Neural cell (in vitro differentiated cells): ENCODE data around the gene HIVEP1. TPM values are rescaled to one million over a fixed set of nuclear protein-coding genes. Genes with fewer than 3 reads are reported as not detected.
"Not testable (repeated sequence)": the region's sequence is repeated elsewhere in the genome, so short reads cannot be mapped to it uniquely, and the experiment has no call there.

Experiments
- H2AFZ ChIP-seq: fragments of 200-600, 300-800 bp; sonication (generic), shearing (Covaris generic); 2 replicates; pipeline ENCODE4 v1.6.0; 2014; ENCODE audit warnings: low read depth, mild to moderate bottlenecking, antibody characterized with exemption, low read length, moderate library complexity
- H3F3A ChIP-seq: fragments of 200-600 bp; shearing (Covaris generic); 2 replicates; pipeline ENCODE4 v1.6.1; 2016; ENCODE audit warnings: mild to moderate bottlenecking, moderate library complexity, mixed read lengths, antibody characterized with exemption, low read length; ENCODE audit not compliant: insufficient read depth, poor library complexity, severe bottlenecking
- H3K27ac ChIP-seq: fragments of 200-600, 300-800 bp; sonication (generic), shearing (Covaris generic); 2 replicates; pipeline ENCODE4 v1.5.1; 2014; ENCODE audit warnings: mild to moderate bottlenecking, low read length, moderate library complexity
- H3K27me3 ChIP-seq: fragments of 300-800, 200-600 bp; sonication (generic), shearing (Covaris generic); 2 replicates; pipeline ENCODE4 v1.6.0; 2014; ENCODE audit warnings: mild to moderate bottlenecking, low read depth, low read length, moderate library complexity; ENCODE audit not compliant: insufficient read depth
- H3K36me3 ChIP-seq: fragments of 300-800, 200-600 bp; sonication (generic), shearing (Covaris generic); 2 replicates; pipeline ENCODE4 v1.5.1; 2014; ENCODE audit warnings: mild to moderate bottlenecking, antibody characterized with exemption, low read length, moderate library complexity; ENCODE audit not compliant: insufficient read depth
- H3K4me2 ChIP-seq: fragments of 300-800, 200-600 bp; sonication (generic), shearing (Covaris generic); 2 replicates; pipeline ENCODE4 v1.6.0; 2014; ENCODE audit warnings: mild to moderate bottlenecking, low read length
- H3K4me3 ChIP-seq: fragments of 300-800, 200-600 bp; sonication (generic), shearing (Covaris generic); 2 replicates; pipeline ENCODE4 v1.5.1; 2014; ENCODE audit warnings: mild to moderate bottlenecking, low read length, moderate library complexity
- H3K79me2 ChIP-seq: fragments of 200-600 bp; shearing (Covaris generic); replicated peaks from 2 replicates; pipeline ENCODE4 v1.6.0; 2014; ENCODE audit warnings: mild to moderate bottlenecking, low read length, moderate library complexity; ENCODE audit not compliant: insufficient read depth
- H3K9ac ChIP-seq: fragments of 300-800, 200-600 bp; sonication (generic), shearing (Covaris generic); 2 replicates; pipeline ENCODE4 v1.6.1; 2016; ENCODE audit warnings: mild to moderate bottlenecking, low read length, mixed read lengths
- H3K9me2 ChIP-seq: fragments of 200-600 bp; shearing (Covaris generic); 2 replicates; pipeline ENCODE4 v1.6.1; 2016; ENCODE audit warnings: mild to moderate bottlenecking, low read length, mixed read lengths; ENCODE audit not compliant: insufficient read depth
- H3K9me3 ChIP-seq: fragments of 200-600, 300-800 bp; sonication (generic), shearing (Covaris generic); 2 replicates; pipeline ENCODE4 v1.6.1; 2016; ENCODE audit warnings: mild to moderate bottlenecking, mixed run types, low read length, moderate library complexity, mixed read lengths
- H4K20me1 ChIP-seq: fragments of 200-600 bp; shearing (Covaris generic); 2 replicates; pipeline ENCODE4 v1.6.1; 2016; ENCODE audit warnings: mild to moderate bottlenecking, mixed run types; ENCODE audit not compliant: insufficient read depth
- CTCF ChIP-seq: fragments of 450-650 bp; IDR thresholded peaks from 2 replicates; pipeline ENCODE4 v1.5.1; 2014; ENCODE audit warnings: antibody characterized with exemption, mild to moderate bottlenecking, moderate library complexity; ENCODE audit not compliant: poor library complexity, severe bottlenecking
- EP300 ChIP-seq: fragments of 450-650 bp; conservative IDR thresholded peaks from 2 replicates; pipeline ENCODE4 v1.6.1; 2014; ENCODE audit warnings: antibody characterized with exemption, mild to moderate bottlenecking, moderate library complexity; ENCODE audit not compliant: poor library complexity, severe bottlenecking
- EZH2 ChIP-seq: fragments of 200-600, 300-800 bp; shearing (Covaris generic), sonication (generic); IDR thresholded peaks from 2 replicates; pipeline ENCODE4 v1.6.1; 2014; ENCODE audit warnings: antibody characterized with exemption, low read length, borderline replicate concordance, mild to moderate bottlenecking; ENCODE audit not compliant: insufficient read depth, poor library complexity, severe bottlenecking
- MXI1 ChIP-seq: fragments of 450-650 bp; conservative IDR thresholded peaks from 2 replicates; pipeline ENCODE4 v1.6.1; 2014; ENCODE audit warnings: antibody characterized with exemption, mild to moderate bottlenecking; ENCODE audit not compliant: poor library complexity, severe bottlenecking
- POLR2AphosphoS5 ChIP-seq: IDR thresholded peaks from 2 replicates; pipeline ENCODE4 v1.6.1; 2012
- RAD21 ChIP-seq: fragments of 450-650 bp; conservative IDR thresholded peaks from 2 replicates; pipeline ENCODE4 v1.6.1; 2014; ENCODE audit warnings: antibody characterized with exemption, mild to moderate bottlenecking, moderate library complexity
- SMC3 ChIP-seq: fragments of 450-650 bp; conservative IDR thresholded peaks from 2 replicates; pipeline ENCODE4 v1.6.1; 2014; ENCODE audit warnings: antibody characterized with exemption, mild to moderate bottlenecking, moderate library complexity; ENCODE audit not compliant: poor library complexity
- TAF1 ChIP-seq: IDR thresholded peaks from 2 replicates; pipeline ENCODE4 v1.6.1; 2012; ENCODE audit warnings: low read depth
- polyA plus RNA-seq: library from polyadenylated mRNA; depleted of rRNA; stranded (reverse); fragments of >200 nt; gene quantifications from 2 replicates; pipeline ENCODE4 v1.2.3, GENCODE V29; 2014
- TF ChIP-seq, protein P1 (sequence below): IDR thresholded peaks from 2 replicates; pipeline ENCODE4 v1.6.1; 2012; ENCODE audit warnings: borderline replicate concordance

The HIVEP1 gene
- polyA plus RNA-seq, 1 donor from 2014 or later = 3.6 TPM

GRCh38 chr6:12152023-12152970 is 140.2 kb downstream of the HIVEP1 start (continued):
- TF ChIP-seq CTCF = no peak

DNA sequence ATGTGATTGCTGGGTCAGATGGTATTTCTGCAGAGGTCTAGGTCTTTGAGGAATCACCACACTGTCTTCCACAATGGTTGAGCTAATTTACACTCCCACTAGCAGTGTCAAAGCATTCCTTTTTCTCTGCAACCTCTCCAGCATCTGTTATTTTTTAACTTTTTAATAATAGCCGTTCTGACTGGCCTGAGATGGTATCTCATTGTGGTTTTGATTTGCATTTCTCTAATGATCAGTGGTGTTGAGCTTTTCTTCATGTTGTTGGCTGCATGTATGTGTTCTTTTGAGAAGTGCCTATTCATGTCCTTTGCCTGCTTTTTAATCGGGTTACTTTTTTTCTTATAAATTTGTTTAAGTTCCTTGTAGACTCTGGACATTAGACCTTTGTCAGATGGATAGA is 143.7 kb downstream of the HIVEP1 start:
- H2AFZ ChIP-seq, H3K4me3 ChIP-seq, H3K9me3 ChIP-seq, H3K36me3 ChIP-seq, H4K20me1 ChIP-seq, H3K4me2 ChIP-seq, H3K27ac ChIP-seq, H3K27me3 ChIP-seq, H3K9me2 ChIP-seq, H3K79me2 ChIP-seq, H3F3A ChIP-seq, H3K9ac ChIP-seq: not testable (repeated sequence)

DNA sequence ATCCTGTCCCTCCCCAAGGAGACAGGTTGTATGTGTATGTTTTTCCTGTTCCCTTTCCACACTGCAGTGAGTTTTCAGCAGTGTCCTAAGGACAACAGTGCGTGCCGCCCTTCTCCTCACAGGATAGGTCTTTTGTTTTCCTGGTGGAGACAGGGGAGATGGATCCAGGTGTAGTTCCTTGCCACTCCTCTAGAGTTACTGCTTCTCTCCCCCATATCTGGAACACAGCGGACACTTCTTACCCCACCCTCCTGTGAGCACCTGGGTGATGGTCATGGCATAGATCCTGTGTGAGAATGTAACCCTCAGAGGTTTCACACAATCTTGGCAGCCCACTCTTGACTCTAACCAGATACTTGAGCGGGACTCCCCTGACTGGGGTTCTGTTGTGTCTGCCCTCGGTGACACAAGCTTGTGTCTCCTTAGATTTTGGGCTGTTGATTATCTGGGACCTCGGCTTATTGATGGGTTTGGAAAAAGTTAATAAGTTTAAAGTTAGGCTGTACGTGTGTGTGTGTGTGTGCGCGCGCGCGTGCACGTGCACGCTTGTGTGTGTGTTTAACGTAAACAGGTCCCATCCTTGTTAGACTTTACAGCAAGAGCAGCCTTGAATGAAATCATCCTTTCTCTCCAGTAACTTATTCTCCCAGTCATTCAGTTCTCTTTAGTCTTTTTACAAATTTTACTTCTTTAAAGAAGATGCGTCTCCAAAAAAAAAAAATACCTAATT is 146.7 kb downstream of the HIVEP1 start:
- H2AFZ ChIP-seq = no peak overlapping the region
- H3K4me2 ChIP-seq = no peak overlapping the region
- no peak overlapping the region for H3K9ac ChIP-seq
- no peak overlapping the region for H3K4me3 ChIP-seq
- no peaks in the 10 kb centered on the region for H4K20me1 ChIP-seq
- H3K9me2 ChIP-seq = no peaks in the 10 kb centered on the region
- H3K79me2 ChIP-seq = no peaks in the 10 kb centered on the region
- no peak overlapping the region for H3K27ac ChIP-seq
- no peaks in the 10 kb centered on the region for H3K27me3 ChIP-seq
- H3F3A ChIP-seq = no peaks in the 10 kb centered on the region
- TF ChIP-seq POLR2AphosphoS5 = no peak
- TF ChIP-seq, protein P1, sequence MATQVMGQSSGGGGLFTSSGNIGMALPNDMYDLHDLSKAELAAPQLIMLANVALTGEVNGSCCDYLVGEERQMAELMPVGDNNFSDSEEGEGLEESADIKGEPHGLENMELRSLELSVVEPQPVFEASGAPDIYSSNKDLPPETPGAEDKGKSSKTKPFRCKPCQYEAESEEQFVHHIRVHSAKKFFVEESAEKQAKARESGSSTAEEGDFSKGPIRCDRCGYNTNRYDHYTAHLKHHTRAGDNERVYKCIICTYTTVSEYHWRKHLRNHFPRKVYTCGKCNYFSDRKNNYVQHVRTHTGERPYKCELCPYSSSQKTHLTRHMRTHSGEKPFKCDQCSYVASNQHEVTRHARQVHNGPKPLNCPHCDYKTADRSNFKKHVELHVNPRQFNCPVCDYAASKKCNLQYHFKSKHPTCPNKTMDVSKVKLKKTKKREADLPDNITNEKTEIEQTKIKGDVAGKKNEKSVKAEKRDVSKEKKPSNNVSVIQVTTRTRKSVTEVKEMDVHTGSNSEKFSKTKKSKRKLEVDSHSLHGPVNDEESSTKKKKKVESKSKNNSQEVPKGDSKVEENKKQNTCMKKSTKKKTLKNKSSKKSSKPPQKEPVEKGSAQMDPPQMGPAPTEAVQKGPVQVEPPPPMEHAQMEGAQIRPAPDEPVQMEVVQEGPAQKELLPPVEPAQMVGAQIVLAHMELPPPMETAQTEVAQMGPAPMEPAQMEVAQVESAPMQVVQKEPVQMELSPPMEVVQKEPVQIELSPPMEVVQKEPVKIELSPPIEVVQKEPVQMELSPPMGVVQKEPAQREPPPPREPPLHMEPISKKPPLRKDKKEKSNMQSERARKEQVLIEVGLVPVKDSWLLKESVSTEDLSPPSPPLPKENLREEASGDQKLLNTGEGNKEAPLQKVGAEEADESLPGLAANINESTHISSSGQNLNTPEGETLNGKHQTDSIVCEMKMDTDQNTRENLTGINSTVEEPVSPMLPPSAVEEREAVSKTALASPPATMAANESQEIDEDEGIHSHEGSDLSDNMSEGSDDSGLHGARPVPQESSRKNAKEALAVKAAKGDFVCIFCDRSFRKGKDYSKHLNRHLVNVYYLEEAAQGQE = no peak
- no peak for TF ChIP-seq EZH2
- no peak for TF ChIP-seq SMC3
- TF ChIP-seq MXI1 = no peak
- TF ChIP-seq EP300 = no peak
- TF ChIP-seq CTCF = no peak
- TF ChIP-seq RAD21 = no peak
- TF ChIP-seq TAF1 = no peak
- no peaks in the 10 kb centered on the region for H3K9me3 ChIP-seq
- peaks cover 6% of the 10 kb centered on the region for H3K36me3 ChIP-seq
